IMR-90 (cell line): ENCODE results near the gene ABCB10. TPM values are rescaled to one million over a fixed set of nuclear protein-coding genes. Genes with fewer than 3 reads are reported as not detected.

Experiments used
- ATAC-seq: fragments of 200-7000 bp; cut with Tn5 transposase; 2 replicates; pipeline ENCODE4 v1.9.1; 2020; ENCODE audit warnings: low read depth, mild to moderate bottlenecking, moderate library complexity
- BruUV-seq: library from RNA; stranded (reverse); fragments of 400-500 nt; replicated peaks from 2 replicates; lab custom pipeline; 2021; lab: Mats Ljungman, UMichigan
- CTCF ChIA-PET: fragments of 300-600 bp; formaldehyde crosslinking; extraction: SDS; loops from one replicate; lab custom pipeline; 2021; ENCODE audit warnings: antibody characterized with exemption; lab: Yijun Ruan, JAX
- POLR2A ChIA-PET: fragments of 300-600 bp; sonication (Branson Sonifier 250); formaldehyde crosslinking; loops from one replicate; lab custom pipeline; 2022; ENCODE audit warnings: antibody characterized with exemption; ENCODE audit not compliant: unreplicated experiment; lab: Charles Lee
- DNase-seq: peaks from one replicate; pipeline ENCODE4 v3.0.0; 2013
- H2AFZ ChIP-seq: replicated peaks from 2 replicates; pipeline ENCODE3; 2013; ENCODE audit warnings: low read length, mild to moderate bottlenecking; ENCODE audit not compliant: poor library complexity
- H2AK5ac ChIP-seq: 2 replicates; pipeline ENCODE4 v1.6.1; 2013; ENCODE audit warnings: low read depth, low read length, inconsistent platforms
- H2AK9ac ChIP-seq: replicated peaks from 2 replicates; pipeline ENCODE3; 2013; ENCODE audit warnings: mild to moderate bottlenecking, low read depth, low read length, moderate library complexity; ENCODE audit not compliant: poor library complexity
- H2BK120ac ChIP-seq: 2 replicates; pipeline ENCODE4 v1.6.1; 2013; ENCODE audit warnings: low read depth, low read length, inconsistent platforms
- H2BK15ac ChIP-seq: 3 replicates; pipeline ENCODE4 v1.6.1; 2013; ENCODE audit warnings: low read depth, low read length, inconsistent platforms
- H2BK20ac ChIP-seq: 2 replicates; pipeline ENCODE4 v1.6.1; 2013; ENCODE audit warnings: low read depth, mild to moderate bottlenecking, inconsistent platforms, low read length, moderate library complexity
- H2BK5ac ChIP-seq: 2 replicates; pipeline ENCODE4 v1.6.1; 2013; ENCODE audit warnings: mild to moderate bottlenecking, low read depth, low read length, inconsistent platforms; ENCODE audit not compliant: poor library complexity, severe bottlenecking
- H3K14ac ChIP-seq: replicated peaks from 2 replicates; pipeline ENCODE4 v1.6.1; 2013; ENCODE audit warnings: low read depth, low read length, inconsistent platforms
- H3K18ac ChIP-seq: 2 replicates; pipeline ENCODE4 v1.6.1; 2013; ENCODE audit warnings: low read depth, low read length, control low read depth
- H3K23ac ChIP-seq: 2 replicates; pipeline ENCODE4 v1.6.1; 2013; ENCODE audit warnings: low read depth, low read length, inconsistent platforms
- H3K27ac ChIP-seq: 2 replicates; pipeline ENCODE4 v1.5.1; 2013; ENCODE audit warnings: mild to moderate bottlenecking, control low read depth, low read length; ENCODE audit not compliant: insufficient read depth
- H3K27me3 ChIP-seq: 2 replicates; pipeline ENCODE4 v1.6.1; 2013; ENCODE audit warnings: low read length; ENCODE audit not compliant: control insufficient read depth, insufficient read depth
- H3K36me3 ChIP-seq: 2 replicates; pipeline ENCODE4 v1.6.1; 2013; ENCODE audit warnings: low read length, mixed read lengths; ENCODE audit not compliant: control insufficient read depth, insufficient read depth
- H3K4ac ChIP-seq: 2 replicates; pipeline ENCODE4 v1.6.1; 2013; ENCODE audit warnings: low read depth, low read length, inconsistent platforms
- H3K4me1 ChIP-seq: 2 replicates; pipeline ENCODE4 v1.6.1; 2013; ENCODE audit warnings: low read length, mixed read lengths; ENCODE audit not compliant: control insufficient read depth, insufficient read depth
- H3K4me2 ChIP-seq: 2 replicates; pipeline ENCODE4 v1.6.1; 2013; ENCODE audit warnings: low read depth, mild to moderate bottlenecking, control low read depth, low read length, moderate library complexity
- H3K4me3 ChIP-seq: 2 replicates; pipeline ENCODE4 v1.5.1; 2013; ENCODE audit warnings: low read depth, mild to moderate bottlenecking, control low read depth, low read length, moderate library complexity; ENCODE audit not compliant: insufficient read depth
- H3K56ac ChIP-seq: 2 replicates; pipeline ENCODE4 v1.6.1; 2013; ENCODE audit warnings: low read length, inconsistent platforms; ENCODE audit not compliant: insufficient read depth; ENCODE audit errors: extremely low read depth
- H3K79me1 ChIP-seq, 2 experiments: 2 replicates each; pipeline ENCODE4 v1.6.1; 2013; ENCODE audit warnings: low read length in 2 of 2, inconsistent platforms in 1 of 2, low read depth in 1 of 2
- H3K9ac ChIP-seq: 2 replicates; pipeline ENCODE4 v1.6.1; 2013; ENCODE audit warnings: low read depth, low read length, control low read depth
- H3K9me1 ChIP-seq: 2 replicates; pipeline ENCODE4 v1.6.1; 2013; ENCODE audit warnings: low read length, inconsistent platforms; ENCODE audit not compliant: insufficient read depth
- H3K9me3 ChIP-seq: 2 replicates; pipeline ENCODE4 v1.6.1; 2013; ENCODE audit warnings: low read length; ENCODE audit not compliant: control insufficient read depth, insufficient read depth
- H4K20me1 ChIP-seq: 2 replicates; pipeline ENCODE4 v1.6.1; 2013; ENCODE audit warnings: low read length, inconsistent platforms; ENCODE audit not compliant: insufficient read depth
- H4K5ac ChIP-seq: 2 replicates; pipeline ENCODE4 v1.6.1; 2013; ENCODE audit warnings: mild to moderate bottlenecking, low read depth, low read length, control low read depth
- H4K8ac ChIP-seq, 2 experiments: 2 replicates each; pipeline ENCODE4 v1.6.1; 2013; ENCODE audit warnings: low read depth in 2 of 2, low read length in 2 of 2, control low read depth in 1 of 2, inconsistent platforms in 1 of 2
- H4K91ac ChIP-seq: 2 replicates; pipeline ENCODE4 v1.6.1; 2013; ENCODE audit warnings: low read depth, low read length, inconsistent platforms; ENCODE audit not compliant: insufficient read depth
- CEBPB ChIP-seq: IDR thresholded peaks from 2 replicates; pipeline ENCODE4 v1.6.1; 2012; ENCODE audit warnings: low read depth, low read length, improper control_type of control experiment
- CTCF ChIP-seq: conservative IDR thresholded peaks from 2 replicates; pipeline ENCODE4 v1.5.1; 2012; ENCODE audit warnings: mild to moderate bottlenecking, low read depth, low read length, improper control_type of control experiment
- RCOR1 ChIP-seq: IDR thresholded peaks from 2 replicates; pipeline ENCODE4 v1.6.1; 2012; ENCODE audit warnings: mild to moderate bottlenecking, low read length, improper control_type of control experiment; ENCODE audit not compliant: insufficient replicate concordance
- SMC3 ChIP-seq: fragments of 150-350 bp; IDR thresholded peaks from 2 replicates; pipeline ENCODE4 v1.6.1; 2016; ENCODE audit warnings: low read depth, mild to moderate bottlenecking, antibody characterized with exemption, low read length, moderate library complexity
- dilution Hi-C: fragments of 300-500 bp; cut with HindIII; formaldehyde crosslinking; loops from one replicate; pipeline ENCODE4 v1.14.3; 2018; ENCODE audit warnings: low sequenced_read_pairs; ENCODE audit not compliant: unreplicated experiment
- in situ Hi-C: fragments of 300-500 bp; cut with MboI; formaldehyde crosslinking; loops from 3 replicates; pipeline ENCODE4 v1.14.3; 2019; ENCODE audit warnings: low sequenced_read_pairs, inconsistent platforms, mixed read lengths
- intact Hi-C: fragments of 100-400 bp; cut with micrococcal nuclease; formaldehyde crosslinking; loops from 2 replicates; pipeline ENCODE4 v1.10.0; 2022
- polyA plus RNA-seq, 3 experiments: library from polyadenylated mRNA; depleted of rRNA; stranded (reverse); fragments of >200 nt; gene quantifications; 2 replicates each; pipeline ENCODE4 v1.2.3, GENCODE V29; 2012; ENCODE audit warnings: low replicate concordance in 1 of 3
- total RNA-seq: library from RNA; depleted of rRNA; stranded (reverse); fragments of >200 nt; gene quantifications from 2 replicates; pipeline ENCODE4 v1.2.3, GENCODE V29; 2012

Gene ABCB10
- total and polyA plus RNA-seq, 2 of the 4 experiments (the other 2 are of a cell fraction): 6.5 to 10.9 TPM

GRCh38 chr1:229536982-229537381 lies 21.5 kb downstream of the ABCB10 start:
- H3K27me3 ChIP-seq: no peaks in the 10 kb centered on the region
- no peak overlapping the region for H2AK5ac ChIP-seq
- TF ChIP-seq CTCF: no peak
- TF ChIP-seq SMC3: no peak
- TF ChIP-seq CEBPB: no peak
- no peak for TF ChIP-seq RCOR1
- H3K18ac ChIP-seq: no peak overlapping the region
- no peaks in the 10 kb centered on the region for H4K20me1 ChIP-seq
- ATAC-seq: no peak
- no peak overlapping the region for H2BK15ac ChIP-seq
- no peak overlapping the region for H3K23ac ChIP-seq
- no peak overlapping the region for H4K8ac ChIP-seq
- CTCF ChIA-PET: no interaction called here
- no peak overlapping the region for H3K14ac ChIP-seq
- POLR2A ChIA-PET: no interaction called here
- H2AFZ ChIP-seq: no peak overlapping the region
- H3K9me1 ChIP-seq: no peaks in the 10 kb centered on the region
- no peak overlapping the region for H3K56ac ChIP-seq
- BruUV-seq: no TSS peak
- H3K4me3 ChIP-seq: no peak overlapping the region
- no peak overlapping the region for H4K91ac ChIP-seq
- H2BK5ac ChIP-seq: no peak overlapping the region
- H3K4me1 ChIP-seq: no peaks in the 10 kb centered on the region
- no peak overlapping the region for H4K5ac ChIP-seq
- no peak overlapping the region for H2BK20ac ChIP-seq
- peaks cover 3 to 9% of the 10 kb centered on the region in 2 experiments; a peak in 3 of 4 replicates for H3K79me1 ChIP-seq
- dilution Hi-C loops (no loop called here), in situ Hi-C loops (no loop called here), intact Hi-C loops (no loop called here)
- no peak overlapping the region for H3K27ac ChIP-seq
- no peak overlapping the region for H3K4me2 ChIP-seq
- H2AK9ac ChIP-seq: no peak overlapping the region
- peaks cover 23% of the 10 kb centered on the region for H3K36me3 ChIP-seq
- no peaks in the 10 kb centered on the region for H3K9me3 ChIP-seq
- no peak overlapping the region for H3K9ac ChIP-seq
- H2BK120ac ChIP-seq: no peak overlapping the region
- no peak for DNase-seq
- H3K4ac ChIP-seq: no peak overlapping the region
